GM12872 (cell line): ENCODE data around the gene WFDC1.

ENCODE experiments used
- TF ChIP-seq, protein P1 (sequence below): IDR thresholded peaks from 3 replicates; pipeline ENCODE4 v1.5.1; 2011; ENCODE audit warnings: low read depth, mild to moderate bottlenecking, low read length, moderate library complexity; ENCODE audit not compliant: insufficient read depth

Gene WFDC1

DNA sequence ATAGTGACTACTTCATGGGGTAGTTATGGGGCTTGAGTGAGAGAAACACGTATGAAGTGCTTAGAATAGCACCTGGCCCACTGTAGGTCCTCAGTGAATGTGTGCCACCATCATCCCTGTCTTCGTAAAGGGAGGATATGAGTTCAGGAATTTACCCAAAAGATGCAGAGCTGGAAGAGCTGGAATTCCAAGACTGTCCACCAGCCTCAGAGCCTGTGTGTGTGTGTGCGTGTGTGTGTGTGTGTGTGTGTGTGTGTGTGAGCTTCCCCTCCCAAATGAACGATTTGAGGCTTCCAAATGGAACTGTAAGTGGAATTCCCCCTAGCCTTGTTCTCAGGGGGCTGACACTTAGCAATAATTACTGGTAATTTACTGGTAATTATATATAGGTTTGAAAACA, 27.3 kb downstream of the WFDC1 start:
- TF ChIP-seq, protein P1, sequence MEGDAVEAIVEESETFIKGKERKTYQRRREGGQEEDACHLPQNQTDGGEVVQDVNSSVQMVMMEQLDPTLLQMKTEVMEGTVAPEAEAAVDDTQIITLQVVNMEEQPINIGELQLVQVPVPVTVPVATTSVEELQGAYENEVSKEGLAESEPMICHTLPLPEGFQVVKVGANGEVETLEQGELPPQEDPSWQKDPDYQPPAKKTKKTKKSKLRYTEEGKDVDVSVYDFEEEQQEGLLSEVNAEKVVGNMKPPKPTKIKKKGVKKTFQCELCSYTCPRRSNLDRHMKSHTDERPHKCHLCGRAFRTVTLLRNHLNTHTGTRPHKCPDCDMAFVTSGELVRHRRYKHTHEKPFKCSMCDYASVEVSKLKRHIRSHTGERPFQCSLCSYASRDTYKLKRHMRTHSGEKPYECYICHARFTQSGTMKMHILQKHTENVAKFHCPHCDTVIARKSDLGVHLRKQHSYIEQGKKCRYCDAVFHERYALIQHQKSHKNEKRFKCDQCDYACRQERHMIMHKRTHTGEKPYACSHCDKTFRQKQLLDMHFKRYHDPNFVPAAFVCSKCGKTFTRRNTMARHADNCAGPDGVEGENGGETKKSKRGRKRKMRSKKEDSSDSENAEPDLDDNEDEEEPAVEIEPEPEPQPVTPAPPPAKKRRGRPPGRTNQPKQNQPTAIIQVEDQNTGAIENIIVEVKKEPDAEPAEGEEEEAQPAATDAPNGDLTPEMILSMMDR = no peak

DNA sequence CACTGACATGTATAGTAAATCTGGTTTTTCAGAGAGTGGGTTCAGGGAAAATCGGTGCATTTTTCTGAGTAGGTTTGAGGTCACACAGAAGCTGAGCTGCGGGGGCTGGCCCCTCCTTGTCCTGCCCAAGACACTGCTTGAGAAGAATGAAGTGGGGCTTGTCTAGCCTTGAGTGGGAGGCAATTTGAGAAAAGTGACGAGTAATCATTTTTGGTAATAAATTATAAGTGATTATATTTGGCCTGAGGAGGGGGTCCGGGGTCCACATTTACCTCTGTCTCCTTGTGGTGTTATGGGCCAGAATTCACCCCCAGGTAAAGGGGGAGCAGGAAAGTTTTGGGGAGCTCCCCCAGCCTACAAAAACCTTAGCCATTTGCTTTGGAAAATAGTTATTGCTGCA, 28.1 kb downstream of the WFDC1 start:
- TF ChIP-seq, protein P1 = no peak

DNA sequence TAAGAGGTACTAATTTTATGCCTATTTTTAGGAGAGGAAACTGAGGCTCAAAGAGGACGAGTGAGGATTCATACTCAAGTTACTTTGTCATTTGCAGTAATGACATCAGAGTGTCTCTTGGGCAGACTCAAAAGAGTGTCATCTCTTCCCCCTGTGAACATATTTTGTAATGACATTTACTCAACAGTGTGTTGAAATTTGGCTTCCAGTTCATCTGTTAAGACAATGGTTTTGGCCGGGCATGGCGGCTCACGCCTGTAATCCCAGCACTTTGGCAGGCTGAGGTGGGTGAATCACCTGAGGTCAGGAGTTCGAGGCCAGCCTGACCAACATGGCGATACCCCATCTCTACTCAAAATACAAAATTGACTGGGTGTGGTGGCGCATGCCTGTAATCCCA, 28.9 kb downstream of the WFDC1 start:
- TF ChIP-seq, protein P1 = no peak

DNA sequence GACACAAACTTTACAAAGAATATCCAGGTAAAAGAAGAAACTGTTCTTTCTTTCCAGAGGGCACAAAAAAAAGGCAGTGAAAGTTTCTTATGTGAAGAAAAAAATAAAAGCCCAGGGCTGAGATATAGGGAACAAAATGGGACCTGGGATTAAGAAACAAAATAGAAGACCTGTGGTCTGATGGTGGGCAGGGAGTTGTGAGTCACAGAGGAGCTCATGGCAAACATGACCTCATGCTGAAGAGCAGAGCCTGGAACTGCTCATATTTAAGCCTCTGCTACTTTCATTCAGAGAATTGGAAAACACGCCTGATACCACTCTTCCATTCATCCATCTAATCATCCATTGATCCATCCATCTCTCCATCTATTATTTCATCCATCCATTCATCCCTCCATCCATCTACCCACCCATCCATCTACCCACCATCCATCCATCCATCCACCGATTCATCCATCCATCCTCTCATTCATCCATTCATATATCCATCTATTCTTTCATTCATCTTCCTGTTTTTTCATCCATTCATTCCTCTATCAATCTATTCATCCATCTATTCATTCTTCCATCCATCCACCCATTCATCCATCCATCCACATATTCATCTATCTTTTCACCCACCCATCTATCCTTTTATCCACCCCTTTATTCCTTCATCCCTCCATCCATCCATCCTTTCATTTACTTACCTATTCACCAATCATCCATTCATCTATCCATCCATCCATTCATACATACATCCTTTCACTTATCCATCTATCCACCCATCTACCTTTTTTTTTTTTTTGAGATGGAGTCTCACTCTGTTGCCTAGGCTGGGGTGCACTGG, 30.0 kb downstream of the WFDC1 start:
- TF ChIP-seq, protein P1 = no peak

DNA sequence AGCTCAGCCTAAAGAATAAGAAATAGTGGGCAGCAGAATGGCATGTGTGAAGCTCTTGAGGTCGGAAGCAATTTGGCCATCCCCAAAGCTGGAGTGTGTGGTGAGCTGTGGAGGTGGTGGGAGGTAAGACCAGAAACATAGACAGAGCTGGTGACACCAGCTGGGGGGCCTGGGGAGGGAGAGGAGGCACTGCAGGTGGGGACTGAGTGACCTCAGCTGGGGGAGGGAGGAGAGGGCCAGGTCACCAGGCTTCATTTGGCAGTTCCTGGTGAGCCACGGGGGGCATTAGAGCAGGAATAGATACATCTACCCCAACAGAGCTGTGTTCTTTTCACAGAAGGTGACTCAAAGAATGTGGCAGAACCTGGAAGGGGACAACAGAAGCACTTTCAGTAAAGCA, 31.9 kb downstream of the WFDC1 start:
- TF ChIP-seq, protein P1 = no peak

DNA sequence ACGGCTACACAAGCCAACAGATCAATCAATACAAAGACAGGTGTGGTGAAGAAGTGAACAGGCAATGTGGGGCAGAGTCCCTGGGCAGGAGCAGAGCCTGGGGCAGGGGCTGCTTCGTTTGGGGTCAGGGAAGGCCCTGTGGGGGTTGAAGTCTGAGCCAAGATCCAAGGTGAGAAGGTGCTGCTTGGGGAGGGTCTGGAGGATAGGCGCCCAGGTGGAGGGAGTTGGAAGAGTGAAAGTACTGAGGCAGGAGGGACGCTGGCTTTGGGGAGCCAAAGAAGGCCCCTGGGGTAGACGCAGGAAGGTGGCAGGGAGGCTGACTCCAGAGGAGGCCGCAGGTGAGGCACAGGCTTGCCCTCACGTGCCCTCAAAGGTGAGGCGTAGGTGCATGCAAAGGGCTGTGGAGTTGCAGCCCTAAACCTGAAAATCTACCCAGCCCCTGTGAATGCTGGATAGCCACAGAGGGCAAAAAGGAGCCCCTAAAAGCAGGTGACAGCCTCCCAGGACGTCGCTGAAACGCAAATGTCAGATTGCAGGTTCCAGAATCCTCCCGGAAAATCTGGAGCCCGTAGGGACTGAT, 33.3 kb downstream of the WFDC1 start:
- TF ChIP-seq, protein P1 = no peak

DNA sequence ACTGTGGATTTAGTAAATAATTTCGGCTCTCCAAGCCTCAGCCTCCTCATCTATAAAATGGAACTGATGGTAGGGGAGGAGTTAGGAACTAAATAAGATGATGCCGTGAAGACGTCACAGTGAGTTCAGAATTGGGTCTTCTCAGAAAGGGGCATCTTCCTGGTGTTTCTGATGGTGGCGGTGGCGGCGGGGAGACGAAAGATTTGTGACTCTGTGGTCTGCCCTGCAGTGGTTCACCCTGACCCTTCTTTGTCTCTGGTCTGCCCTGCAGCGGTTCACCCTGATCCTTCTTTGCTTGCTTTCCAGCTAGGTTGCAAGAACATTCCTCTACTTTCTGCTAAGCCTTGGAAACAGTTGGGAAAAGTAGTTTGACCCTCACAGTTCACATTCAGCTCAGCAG, 34.3 kb downstream of the WFDC1 start:
- TF ChIP-seq, protein P1 = no peak
